Ishikawa (cell line): ENCODE results near the gene RIMBP3C.

ENCODE experiments used
- CEBPB ChIP-seq: IDR thresholded peaks from 2 replicates; pipeline ENCODE4 v1.6.1; 2012
- CREB1 ChIP-seq: IDR thresholded peaks from 2 replicates; pipeline ENCODE4 v1.6.1; 2012; ENCODE audit warnings: low read depth
- EGR1 ChIP-seq: IDR thresholded peaks from 2 replicates; pipeline ENCODE4 v1.6.1; 2012
- EP300 ChIP-seq: IDR thresholded peaks from 2 replicates; pipeline ENCODE4 v1.6.1; 2012; ENCODE audit warnings: borderline replicate concordance
- FOXM1 ChIP-seq: IDR thresholded peaks from 2 replicates; pipeline ENCODE4 v1.6.1; 2012; ENCODE audit warnings: low read depth, borderline replicate concordance
- MAX ChIP-seq: IDR thresholded peaks from 2 replicates; pipeline ENCODE4 v1.6.1; 2012
- NFIC ChIP-seq: IDR thresholded peaks from 2 replicates; pipeline ENCODE4 v1.6.1; 2012
- RAD21 ChIP-seq: IDR thresholded peaks from 2 replicates; pipeline ENCODE4 v1.6.1; 2012; ENCODE audit warnings: low read depth
- REST ChIP-seq: IDR thresholded peaks from 2 replicates; pipeline ENCODE4 v1.6.1; 2012; ENCODE audit warnings: low read depth, mild to moderate bottlenecking
- TAF1 ChIP-seq: IDR thresholded peaks from 2 replicates; pipeline ENCODE4 v1.6.1; 2012; ENCODE audit warnings: low read depth, mild to moderate bottlenecking
- TCF12 ChIP-seq: IDR thresholded peaks from 2 replicates; pipeline ENCODE4 v1.6.1; 2012; ENCODE audit warnings: low read depth
- TEAD4 ChIP-seq: IDR thresholded peaks from 2 replicates; pipeline ENCODE4 v1.6.1; 2012
- USF1 ChIP-seq: IDR thresholded peaks from 2 replicates; pipeline ENCODE4 v1.6.1; 2012
- YY1 ChIP-seq: IDR thresholded peaks from 2 replicates; pipeline ENCODE4 v1.6.1; 2012; ENCODE audit warnings: low read depth
- ZBTB7A ChIP-seq: IDR thresholded peaks from 2 replicates; pipeline ENCODE4 v1.6.1; 2012; ENCODE audit warnings: low read depth

The RIMBP3C gene

GRCh38 chr22:21568347-21569075 lies 17.2 kb upstream of the RIMBP3C start:
- no peak for TF ChIP-seq TEAD4
- TF ChIP-seq FOXM1, result no peak
- TF ChIP-seq CEBPB, result no peak
- TF ChIP-seq TCF12, result no peak
- no peak for TF ChIP-seq REST
- TF ChIP-seq USF1, result no peak
- TF ChIP-seq NFIC, result no peak
- TF ChIP-seq CREB1, result no peak
- TF ChIP-seq RAD21, result no peak
- TF ChIP-seq EGR1, result no peak
- no peak for TF ChIP-seq ZBTB7A
- TF ChIP-seq TAF1, result no peak
- no peak for TF ChIP-seq YY1
- no peak for TF ChIP-seq MAX
- TF ChIP-seq EP300, result no peak

- TF ChIP-seq ZBTB7A, result 0 out of 2 replicates have a peak, but pooled peaks have one; percentile 31
- TF ChIP-seq USF1, result no peak
- TF ChIP-seq NFIC, result peak; percentile 31; the same call in 1 of the 2 replicates
- no peak; the same call in 1 of the 2 replicates for TF ChIP-seq TCF12
- TF ChIP-seq TEAD4, result no peak
- TF ChIP-seq FOXM1, result no peak
- no peak for TF ChIP-seq EP300
- TF ChIP-seq REST, result peak; percentile 27; the same call in 1 of the 2 replicates
- no peak for TF ChIP-seq CREB1
- no peak for TF ChIP-seq RAD21
- peak; percentile 96 for TF ChIP-seq YY1
- TF ChIP-seq TAF1, result peak; percentile 99
- peak; percentile 85 for TF ChIP-seq EGR1
- no peak for TF ChIP-seq CEBPB
- TF ChIP-seq MAX, result peak; percentile 64
These were observed 16.4 kb upstream of the RIMBP3C start, which contains the start of gene UBE2L3 for GRCh38 chr22:21567456-21568346. TSS of gene UBE2L3 (plus strand) at chr22:21567714. CDS start at chr22:21567745, 31 bp downstream.

GRCh38 chr22:21564411-21564810 lies 13.2 kb upstream of the RIMBP3C start:
- TF ChIP-seq FOXM1 (no peak), REST (no peak), MAX (no peak), TCF12 (no peak), ZBTB7A (no peak), USF1 (no peak), RAD21 (no peak), TAF1 (no peak), TEAD4 (no peak), EGR1 (no peak), CREB1 (no peak), NFIC (no peak), YY1 (no peak), EP300 (no peak), CEBPB (no peak)
